ENCODE data around the gene PAM. TPM values are rescaled to one million over a fixed set of nuclear protein-coding genes. Genes with fewer than 3 reads are reported as not detected.
"Not testable (repeated sequence)": the region's sequence is repeated elsewhere in the genome, so short reads cannot be mapped to it uniquely, and the experiment has no call there.

PAM gene
- total RNA-seq, 2 experiments from 2014 or later: 45.8 to 46.2 TPM

DNA sequence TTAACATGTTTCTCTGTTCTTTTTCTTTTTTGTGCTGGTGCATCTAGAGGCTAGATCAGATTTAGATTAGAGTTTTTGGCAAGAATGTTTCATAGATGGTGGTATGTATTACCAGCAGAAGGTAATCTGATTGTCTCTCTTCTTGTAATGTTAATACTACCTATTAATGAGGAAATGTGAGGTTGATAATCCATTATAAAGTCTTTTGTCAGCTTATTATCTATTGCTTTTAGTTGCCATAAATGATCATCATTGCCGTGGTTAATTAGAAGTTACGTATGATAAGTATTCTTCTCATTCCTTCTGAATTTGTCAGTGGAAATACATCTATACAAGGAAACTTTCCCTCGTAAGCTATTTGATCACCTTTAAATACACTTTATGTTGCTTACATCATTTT lies 135.0 kb downstream of the PAM start:
- CTCF ChIA-PET: no interaction called here
- POLR2A ChIA-PET: no interaction called here
- Mint-ChIP-seq H3K4me1 (no peaks in the 10 kb centered on the region), H3K36me3 (ENCODE audit: low read depth) (no peaks in the 10 kb centered on the region), H3K9me3 (no peaks in the 10 kb centered on the region), H3K27ac (no peak overlapping the region), H3K4me3 (no peak overlapping the region), H3K27me3 (no peaks in the 10 kb centered on the region)
- DNase-seq: no peak

DNA sequence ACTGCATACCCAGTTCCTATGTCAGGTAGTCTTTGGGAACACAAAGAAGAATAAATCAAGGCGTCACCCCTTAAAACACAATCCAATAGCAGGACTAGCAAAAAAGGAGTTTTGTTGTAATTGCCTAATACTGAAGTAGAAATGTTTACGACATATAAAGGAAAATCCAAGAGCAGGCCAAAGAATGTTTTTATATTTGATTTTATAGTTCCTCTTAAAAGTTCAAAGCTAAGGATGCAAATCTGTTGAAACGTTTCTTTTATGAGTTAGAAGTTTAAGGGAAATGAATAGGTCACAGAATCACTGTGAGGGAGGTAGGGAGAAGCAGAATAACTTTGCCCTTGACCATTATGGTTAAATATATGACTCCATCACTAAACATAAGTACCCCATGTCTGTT lies 136.1 kb downstream of the PAM start:
- DNase-seq: no peak
- POLR2A ChIA-PET: no interaction called here
- Mint-ChIP-seq H3K4me1 (no peaks in the 10 kb centered on the region), H3K4me3 (no peak overlapping the region), H3K27me3 (no peaks in the 10 kb centered on the region), H3K36me3 (ENCODE audit: low read depth) (no peaks in the 10 kb centered on the region), H3K27ac (no peak overlapping the region), H3K9me3 (no peaks in the 10 kb centered on the region)
- CTCF ChIA-PET: no interaction called here

DNA sequence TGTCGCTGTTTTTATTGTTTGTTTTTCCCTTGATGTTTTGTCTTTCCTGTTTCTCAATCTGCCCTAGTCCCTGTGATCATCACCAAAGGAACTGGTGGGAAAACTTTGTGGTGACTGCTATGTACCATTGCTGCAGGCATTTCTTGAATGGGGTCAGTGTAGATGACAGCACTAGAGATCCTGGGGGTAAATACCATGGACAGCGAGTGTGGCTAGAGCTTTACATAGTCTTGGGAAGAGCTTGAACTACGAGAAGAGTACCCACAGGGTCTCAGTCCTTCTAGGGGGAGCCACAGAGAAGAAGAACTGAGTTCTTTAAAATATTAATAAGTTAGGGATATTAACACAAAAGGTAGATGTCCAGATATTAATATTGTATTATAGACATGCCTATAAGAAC lies 138.8 kb downstream of the PAM start:
- Mint-ChIP-seq H3K36me3 (ENCODE audit: low read depth) (no peaks in the 10 kb centered on the region), H3K27ac (no peak overlapping the region), H3K4me3 (no peak overlapping the region), H3K27me3 (no peaks in the 10 kb centered on the region), H3K4me1 (no peaks in the 10 kb centered on the region), H3K9me3 (no peaks in the 10 kb centered on the region)
- CTCF ChIA-PET: no interaction called here
- DNase-seq: no peak
- POLR2A ChIA-PET: no interaction called here

DNA sequence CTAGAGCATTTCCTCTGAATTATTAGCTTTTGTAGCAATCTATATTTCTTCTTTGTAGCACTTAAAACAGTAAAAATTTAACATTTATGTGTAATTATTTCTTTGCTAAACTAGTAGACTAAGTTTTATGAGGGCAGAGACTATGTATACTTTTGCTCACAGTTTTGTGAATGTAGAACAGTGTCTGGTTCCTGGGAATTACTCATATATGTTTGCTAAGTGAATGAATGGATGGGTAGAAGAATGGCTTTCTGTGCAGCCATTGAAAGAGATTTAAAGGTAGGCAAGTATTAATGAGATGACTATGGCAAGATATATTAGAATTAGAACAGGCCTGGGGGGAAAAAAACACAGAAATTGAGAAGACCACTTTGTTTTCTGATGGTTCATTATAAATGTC lies 140.1 kb downstream of the PAM start:
- H3K27ac Mint-ChIP-seq: no peak overlapping the region
- no peaks in the 10 kb centered on the region for H3K9me3 Mint-ChIP-seq
- ChIA-PET CTCF (no interaction called here), POLR2A (no interaction called here)
- no peak overlapping the region for H3K4me3 Mint-ChIP-seq
- H3K36me3 Mint-ChIP-seq (ENCODE audit: low read depth): no peaks in the 10 kb centered on the region
- DNase-seq: no peak
- H3K27me3 Mint-ChIP-seq: no peaks in the 10 kb centered on the region
- no peaks in the 10 kb centered on the region for H3K4me1 Mint-ChIP-seq

DNA sequence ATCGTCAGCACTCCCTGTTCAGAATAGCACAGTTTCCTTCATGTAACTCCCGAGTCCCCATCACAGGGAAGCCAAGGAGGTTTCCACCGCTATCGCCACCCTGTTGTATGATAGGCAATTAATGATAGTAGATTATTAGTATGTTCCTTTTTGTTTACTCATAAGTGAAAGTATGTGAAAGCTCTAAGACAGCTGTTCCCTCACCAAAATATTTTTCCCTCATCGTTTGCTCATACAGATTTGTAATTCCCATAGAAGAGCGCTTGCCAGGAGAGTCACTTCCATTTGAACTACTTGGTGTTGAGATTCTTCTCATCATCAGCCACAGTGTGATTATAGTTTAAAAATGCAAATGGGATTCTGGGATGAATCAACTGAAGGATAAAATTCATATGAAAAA lies 140.9 kb downstream of the PAM start:
- Mint-ChIP-seq H3K4me3 (no peak overlapping the region), H3K36me3 (ENCODE audit: low read depth) (no peaks in the 10 kb centered on the region), H3K27ac (no peak overlapping the region), H3K27me3 (no peaks in the 10 kb centered on the region), H3K4me1 (no peaks in the 10 kb centered on the region), H3K9me3 (no peaks in the 10 kb centered on the region)
- POLR2A ChIA-PET: no interaction called here
- DNase-seq: no peak
- CTCF ChIA-PET: no interaction called here

DNA sequence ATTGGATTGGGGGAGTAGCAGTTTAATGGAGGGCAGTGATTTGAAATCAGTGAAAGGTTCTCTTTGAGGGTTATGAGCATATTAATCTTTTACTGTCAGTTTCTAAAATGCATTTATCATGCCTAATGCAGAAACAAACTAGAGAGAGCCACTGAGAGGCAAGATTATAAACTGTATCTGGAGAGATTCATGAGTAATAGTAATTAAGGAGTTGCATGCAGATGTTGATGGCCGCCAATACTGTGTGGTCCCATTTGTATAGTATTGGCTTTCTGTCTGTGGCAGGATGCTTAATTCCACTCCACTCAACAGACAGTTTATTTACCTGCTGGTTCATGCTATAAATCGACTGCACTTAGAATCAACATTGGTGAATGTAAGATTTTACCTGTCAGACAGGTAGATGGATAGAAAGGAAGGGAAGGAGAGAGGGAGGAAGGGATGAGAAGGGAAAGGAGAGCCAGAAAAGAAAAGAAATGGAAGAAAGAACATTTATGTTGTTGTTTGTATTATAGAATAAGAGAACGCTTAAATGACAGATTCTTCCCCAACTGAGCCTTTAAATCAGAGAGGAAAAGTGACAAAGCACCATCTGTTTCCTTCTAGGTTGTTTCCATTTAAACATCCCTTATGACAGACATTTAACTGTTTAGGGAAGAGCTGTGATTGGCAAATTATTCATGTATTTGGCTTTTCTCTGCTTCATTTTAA lies 146.5 kb downstream of the PAM start:
- Mint-ChIP-seq H3K4me1 (no peaks in the 10 kb centered on the region), H3K9me3 (no peaks in the 10 kb centered on the region), H3K27ac (no peak overlapping the region), H3K36me3 (ENCODE audit: low read depth) (no peaks in the 10 kb centered on the region), H3K27me3 (no peaks in the 10 kb centered on the region), H3K4me3 (no peak overlapping the region)
- CTCF ChIA-PET: no interaction called here
- POLR2A ChIA-PET: no interaction called here
- DNase-seq: no peak

DNA sequence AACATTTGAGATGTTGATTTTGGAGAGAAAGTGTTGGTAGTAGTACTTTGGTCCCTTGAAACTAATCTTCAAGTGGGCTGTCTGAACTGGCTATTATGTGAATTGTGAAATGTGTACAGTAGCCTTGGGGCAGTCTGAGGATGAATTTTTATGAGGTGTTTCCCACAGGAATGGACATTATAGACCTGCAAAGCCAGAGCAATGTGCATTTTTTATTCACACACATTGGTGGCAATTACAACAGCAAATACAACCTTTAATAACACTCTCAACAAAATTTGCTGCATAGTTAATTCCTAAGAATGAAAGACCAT lies 147.0 kb downstream of the PAM start:
- Mint-ChIP-seq H3K4me3 (no peak overlapping the region), H3K4me1 (no peaks in the 10 kb centered on the region)
- POLR2A ChIA-PET: no interaction called here

DNA sequence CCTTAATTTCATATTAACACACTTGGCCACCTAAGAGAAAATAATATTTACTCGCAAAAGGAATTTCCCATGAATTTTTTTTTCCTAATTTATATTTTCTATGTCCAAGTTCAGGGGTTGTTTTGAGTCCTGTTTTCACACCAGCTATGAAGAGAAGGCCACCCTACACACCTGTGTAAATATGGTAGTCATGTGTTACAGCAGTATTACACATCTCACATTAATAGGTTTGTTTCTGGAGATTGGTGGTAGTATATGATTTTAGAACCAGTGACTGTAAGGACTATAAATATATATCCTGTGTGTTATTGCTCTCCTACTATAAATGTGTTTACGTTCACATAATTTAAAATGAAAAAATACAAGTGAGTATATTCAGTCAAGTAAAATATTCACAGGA lies 147.5 kb downstream of the PAM start:
- H3K4me3 Mint-ChIP-seq: no peak overlapping the region
- H3K36me3 Mint-ChIP-seq (ENCODE audit: low read depth): no peaks in the 10 kb centered on the region
- ChIA-PET CTCF (no interaction called here), POLR2A (no interaction called here)
- peaks cover 3% of the 10 kb centered on the region for H3K9me3 Mint-ChIP-seq
- no peaks in the 10 kb centered on the region for H3K4me1 Mint-ChIP-seq
- H3K27me3 Mint-ChIP-seq: no peaks in the 10 kb centered on the region
- no peak for DNase-seq
- H3K27ac Mint-ChIP-seq: no peak overlapping the region

More for the DNA sequence above, 147.0 kb downstream of the PAM start:
- H3K27me3 Mint-ChIP-seq: no peaks in the 10 kb centered on the region
- H3K9me3 Mint-ChIP-seq: peaks cover 3% of the 10 kb centered on the region
- no peaks in the 10 kb centered on the region for H3K36me3 Mint-ChIP-seq (ENCODE audit: low read depth)
- H3K27ac Mint-ChIP-seq: no peak overlapping the region
- no peak for DNase-seq
- CTCF ChIA-PET: no interaction called here

DNA sequence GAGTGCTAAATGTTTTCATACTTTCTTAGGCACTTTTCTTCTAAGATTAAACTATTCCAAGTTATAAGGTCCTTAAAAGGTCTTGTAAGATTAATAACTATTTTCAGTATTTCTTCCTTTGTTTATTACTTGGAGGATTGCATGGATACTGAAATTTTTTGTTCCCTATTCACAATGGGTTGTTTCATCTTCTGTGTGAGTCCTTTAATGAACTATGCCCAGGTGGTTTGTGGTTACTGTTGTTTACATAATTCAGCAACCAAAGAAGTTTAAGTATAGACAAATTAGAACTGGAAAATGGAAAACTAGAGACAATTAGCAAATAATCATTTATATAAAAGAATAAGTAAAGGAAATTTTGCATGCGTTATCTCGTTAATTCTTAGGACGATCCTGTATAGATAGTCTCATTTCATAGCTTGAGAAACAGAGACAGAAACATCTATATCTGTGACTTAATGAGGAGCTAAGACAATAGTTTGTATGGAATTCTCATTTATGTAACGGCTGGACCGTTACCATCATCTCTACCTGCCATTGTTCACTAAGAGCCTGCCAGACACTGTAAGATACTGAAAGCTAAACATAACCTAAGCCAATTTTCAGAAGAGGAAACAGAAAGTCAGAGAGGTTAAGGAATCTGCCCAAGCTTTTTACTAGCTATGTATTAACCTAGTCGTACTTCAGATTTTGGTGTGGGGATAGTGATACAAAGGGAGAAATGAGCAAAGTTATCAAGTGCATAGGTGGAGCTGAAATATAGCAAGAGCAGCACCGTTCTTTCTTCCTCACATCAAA lies 148.2 kb downstream of the PAM start:
- Mint-ChIP-seq H3K36me3 (ENCODE audit: low read depth) (no peaks in the 10 kb centered on the region), H3K27ac (no peak overlapping the region), H3K4me1 (no peaks in the 10 kb centered on the region), H3K27me3 (no peaks in the 10 kb centered on the region), H3K4me3 (no peak overlapping the region), H3K9me3 (peaks cover 3% of the 10 kb centered on the region)
- CTCF ChIA-PET: no interaction called here
- POLR2A ChIA-PET: no interaction called here
- no peak for DNase-seq

DNA sequence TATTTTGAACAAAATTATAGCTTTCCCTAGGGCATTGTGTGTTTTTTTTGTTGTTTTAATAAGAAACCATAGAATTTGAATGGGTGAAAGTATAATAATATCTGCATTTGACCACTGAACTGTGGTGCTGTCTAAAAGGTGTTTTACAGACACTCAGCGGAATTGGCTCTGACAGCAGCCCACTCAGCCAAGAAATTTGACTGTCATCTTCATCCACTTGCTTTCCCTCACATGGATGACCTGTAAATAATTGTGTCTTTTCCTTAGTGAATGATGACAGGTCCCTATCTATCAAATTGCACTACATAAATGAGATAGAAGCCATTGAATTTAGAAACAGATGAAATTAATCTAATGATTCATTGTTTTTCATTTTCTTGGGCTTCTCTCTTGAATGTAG lies 150.0 kb downstream of the PAM start:
- no peaks in the 10 kb centered on the region for H3K27me3 Mint-ChIP-seq
- no peak overlapping the region for H3K4me3 Mint-ChIP-seq
- DNase-seq: no peak
- ChIA-PET CTCF (no interaction called here), POLR2A (no interaction called here)
- no peaks in the 10 kb centered on the region for H3K36me3 Mint-ChIP-seq (ENCODE audit: low read depth)
- H3K4me1 Mint-ChIP-seq: no peaks in the 10 kb centered on the region
- H3K27ac Mint-ChIP-seq: no peak overlapping the region
- H3K9me3 Mint-ChIP-seq: peaks cover 3% of the 10 kb centered on the region

DNA sequence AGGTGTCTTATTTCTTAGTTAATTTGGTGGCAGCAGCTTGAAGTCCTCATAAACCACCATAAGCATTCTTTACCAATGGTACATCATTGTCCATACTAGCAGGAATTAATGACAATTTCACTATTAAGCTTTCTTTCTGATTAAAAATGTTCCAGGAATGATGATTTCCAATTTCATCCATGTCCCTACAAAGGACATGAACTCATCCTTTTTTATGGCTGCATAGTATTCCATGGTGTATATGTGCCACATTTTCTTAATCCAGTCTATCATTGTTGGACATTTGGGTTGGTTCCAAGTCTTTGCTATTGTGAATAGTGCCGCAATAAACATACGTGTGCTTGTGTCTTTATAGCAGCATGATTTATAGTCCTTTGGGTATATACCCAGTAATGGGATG lies 152.0 kb downstream of the PAM start:
- H3K4me3 Mint-ChIP-seq; H3K9me3 Mint-ChIP-seq; H3K4me1 Mint-ChIP-seq; H3K27me3 Mint-ChIP-seq; DNase-seq; CTCF ChIA-PET; H3K27ac Mint-ChIP-seq; H3K36me3 Mint-ChIP-seq (ENCODE audit: low read depth); POLR2A ChIA-PET: not testable (repeated sequence)

DNA sequence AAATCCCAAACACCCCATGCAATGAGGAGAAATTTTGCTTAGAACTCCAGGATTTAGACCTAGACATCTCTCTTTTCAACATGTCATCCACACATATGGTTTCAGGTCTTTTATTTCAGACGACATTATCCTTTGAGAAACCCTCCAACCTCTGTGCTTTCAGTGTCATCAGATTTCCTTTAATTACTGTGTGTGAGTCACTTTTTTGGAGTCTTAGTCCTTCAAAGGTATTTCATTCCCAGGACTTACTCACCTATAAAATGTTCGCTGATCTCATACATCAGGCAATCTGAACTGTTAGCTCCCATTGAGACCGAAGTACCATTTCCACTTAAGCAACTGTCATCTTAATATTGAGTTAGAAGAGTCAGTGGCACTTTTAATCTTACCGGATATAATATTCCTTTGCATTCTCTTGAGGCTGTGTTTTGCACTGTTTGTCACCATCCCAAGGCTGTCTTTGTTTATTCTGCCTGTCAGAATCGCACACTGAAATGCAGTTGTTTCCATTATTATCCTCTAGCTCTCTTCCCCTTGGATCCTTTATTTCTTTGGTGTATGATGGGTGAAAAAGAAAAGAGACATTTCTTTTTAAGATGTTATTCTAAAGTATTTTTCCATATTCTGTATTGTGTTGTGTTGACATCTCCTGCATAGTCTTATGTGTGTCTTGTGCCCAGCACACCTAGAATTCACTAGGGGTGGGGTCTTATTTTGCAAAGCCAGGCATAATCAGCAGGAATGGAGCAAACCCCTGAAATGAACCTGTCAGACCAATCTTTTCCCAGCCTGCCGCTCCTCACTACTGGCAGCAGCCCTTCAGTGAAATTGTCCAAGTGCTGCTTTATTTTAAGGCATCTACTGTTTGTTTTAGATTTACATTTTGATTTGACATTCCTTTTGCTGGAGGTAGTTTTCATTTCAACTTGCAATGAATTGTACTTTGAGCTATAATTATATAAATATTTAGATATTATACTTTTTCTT lies 155.4 kb downstream of the PAM start:
- Mint-ChIP-seq H3K4me1 (no peaks in the 10 kb centered on the region), H3K27me3 (no peaks in the 10 kb centered on the region), H3K27ac (no peak overlapping the region), H3K9me3 (peaks cover 3% of the 10 kb centered on the region), H3K36me3 (ENCODE audit: low read depth) (no peaks in the 10 kb centered on the region), H3K4me3 (no peak overlapping the region)
- ChIA-PET CTCF (no interaction called here), POLR2A (no interaction called here)
- no peak for DNase-seq

DNA sequence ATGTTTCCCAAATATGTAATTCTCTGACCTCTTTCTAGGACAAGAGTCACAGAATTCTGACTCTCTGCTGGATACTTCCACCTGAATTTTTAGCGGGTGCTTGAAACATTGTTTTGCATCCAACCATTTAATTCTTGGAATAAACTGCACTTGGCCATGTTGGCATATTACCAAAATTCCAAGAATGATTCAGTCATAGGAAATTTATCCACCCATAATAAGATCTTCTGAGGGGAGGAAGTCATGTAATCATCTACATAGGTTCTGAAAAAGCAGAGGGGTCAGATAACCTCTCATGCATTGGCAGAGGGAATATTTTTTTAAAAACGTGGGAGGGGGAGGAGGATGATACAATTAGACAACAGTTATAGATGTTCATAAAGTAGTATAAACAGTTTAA lies 156.9 kb downstream of the PAM start:
- ChIA-PET CTCF (no interaction called here), POLR2A (no interaction called here)
- DNase-seq: no peak
- H3K36me3 Mint-ChIP-seq (ENCODE audit: low read depth): no peaks in the 10 kb centered on the region
- H3K27me3 Mint-ChIP-seq: no peaks in the 10 kb centered on the region
- H3K9me3 Mint-ChIP-seq: peaks cover 1% of the 10 kb centered on the region
- no peaks in the 10 kb centered on the region for H3K4me1 Mint-ChIP-seq
- no peak overlapping the region for H3K4me3 Mint-ChIP-seq
- H3K27ac Mint-ChIP-seq: no peak overlapping the region
